Breast epithelium (tissue), 3 donors: Measurements from ENCODE around the gene RASGRF2.

ENCODE experiments used
- CTCF ChIP-seq, 3 donors: fragments of 450-650 bp; IDR thresholded peaks; one replicate each; pipeline ENCODE4 v1.5.1; 2016 to 2017; ENCODE audit warnings: antibody characterized with exemption in 3 of 3, mild to moderate bottlenecking in 3 of 3, moderate library complexity in 3 of 3
- POLR2AphosphoS5 ChIP-seq, 3 donors: sonication (generic); formaldehyde crosslinking; IDR thresholded peaks; one replicate each; pipeline ENCODE4 v1.6.1; 2017; ENCODE audit warnings: antibody characterized with exemption in 3 of 3

- TF ChIP-seq CTCF (IDR thresholded peaks at IDR 0.05) = no peak
- TF ChIP-seq POLR2AphosphoS5 (IDR thresholded peaks at IDR 0.05) = no peak
These were observed 135.7 kb downstream of the RASGRF2 start for GRCh38 chr5:81095835-81096234.
